ENCODE results near the gene TEX2. TPM values are rescaled to one million over a fixed set of nuclear protein-coding genes. Genes with fewer than 3 reads are reported as not detected.
A peak's percentile ranks its signal among the peaks of the same experiment; 100 is the strongest.

Gene TEX2
- total and polyA plus RNA-seq, 2 donors (not counting 1 experiment from before 2014, with no cell fraction given), result 4.0 to 7.6 TPM

Small RNAs within 50 kb of the gene (small RNA-seq; reads per million reads assigned to genes)
- gene SNORD104 (ENCODE audit: insufficient read length, low read depth, low replicate concordance), result 19,921 reads per million, percentile 100 among the genes with 10 or more reads in this experiment

Other genes with a start within 250 kb of the TEX2 start
- 48.7 and 55.7 TPM in 2 replicates for gene ICAM2, start 242.6 kb downstream of the TEX2 start, total RNA-seq
- gene ICAM2, start 242.6 kb downstream of the TEX2 start, polyA plus RNA-seq, result 109 and 149 TPM in 2 replicates
- gene ERN1, start 133.1 kb downstream of the TEX2 start, total RNA-seq, result 19.4 and 24.7 TPM in 2 replicates
- 7.0 and 8.8 TPM in 2 replicates for gene ERN1, start 133.1 kb downstream of the TEX2 start, polyA plus RNA-seq
- 106 and 109 TPM in 2 replicates for gene PECAM1, start 127.6 kb upstream of the TEX2 start, total RNA-seq
- 24.4 and 29.6 TPM in 2 replicates for gene PECAM1, start 127.6 kb upstream of the TEX2 start, polyA plus RNA-seq
- gene MILR1, start 185.9 kb upstream of the TEX2 start, total RNA-seq, result 9.4 and 14.7 TPM in 2 replicates
- gene MILR1, start 185.9 kb upstream of the TEX2 start, polyA plus RNA-seq, result 38.0 and 60.4 TPM in 2 replicates
- gene POLG2, start 233.8 kb upstream of the TEX2 start, total RNA-seq, result 74.5 and 84.8 TPM in 2 replicates
- 26.9 and 30.5 TPM in 2 replicates for gene POLG2, start 233.8 kb upstream of the TEX2 start, polyA plus RNA-seq
- gene DDX5, start 243.0 kb upstream of the TEX2 start, total RNA-seq, result 1,506 and 1,560 TPM in 2 replicates
- gene DDX5, start 243.0 kb upstream of the TEX2 start, polyA plus RNA-seq, result 2,167 and 5,531 TPM in 2 replicates
- 122 and 129 TPM in 2 replicates for gene CEP95, start 243.7 kb upstream of the TEX2 start, total RNA-seq
- 71.1 and 96.0 TPM in 2 replicates for gene CEP95, start 243.7 kb upstream of the TEX2 start, polyA plus RNA-seq